Thoracic aorta (tissue), 2 donors: ENCODE measurements around the gene BDH1. TPM values are rescaled to one million over a fixed set of nuclear protein-coding genes. Genes with fewer than 3 reads are reported as not detected.

Source experiments
- ATAC-seq: fragments of 150-250 bp; one replicate; pipeline ENCODE4 v1.8.0; 2017; ENCODE audit warnings: low read depth; ENCODE audit not compliant: insufficient number of reproducible peaks, low FRiP score
- DNase-seq: peaks from one replicate; pipeline ENCODE4 v3.0.0-alpha.2; 2020; ENCODE audit warnings: low spot score
- H3K27ac ChIP-seq, 2 donors: fragments of 200-600 bp; sonication (generic); 1 replicate in 1 of 2; 2 replicates in 1 of 2; pipeline ENCODE4 v1.5.1; 2016; ENCODE audit warnings: mild to moderate bottlenecking in 2 of 2, moderate library complexity in 2 of 2
- H3K27me3 ChIP-seq: fragments of 200-600 bp; sonication (generic); replicated peaks from 2 replicates; pipeline ENCODE4 v1.6.0; 2016; ENCODE audit warnings: mild to moderate bottlenecking; ENCODE audit not compliant: insufficient read depth
- H3K36me3 ChIP-seq: fragments of 200-600 bp; sonication (generic); one replicate; pipeline ENCODE4 v1.5.1; 2016
- H3K4me1 ChIP-seq, 2 donors: fragments of 200-600 bp; sonication (generic); 1 replicate in 1 of 2; 2 replicates in 1 of 2; pipeline versions ENCODE4 v1.5.1 to v1.6.0; 2016; ENCODE audit warnings: low read depth in 2 of 2, mild to moderate bottlenecking in 1 of 2; ENCODE audit not compliant: control insufficient read depth in 1 of 2
- H3K4me3 ChIP-seq: fragments of 200-600 bp; sonication (generic); 2 replicates; pipeline ENCODE4 v1.5.1; 2016; ENCODE audit warnings: mild to moderate bottlenecking
- H3K9me3 ChIP-seq: fragments of 200-600 bp; sonication (generic); 2 replicates; pipeline ENCODE4 v1.5.1; 2016
- CTCF ChIP-seq: fragments of 200-600 bp; sonication (generic); IDR thresholded peaks from one replicate; pipeline ENCODE4 v1.5.1; 2019; ENCODE audit warnings: antibody characterized with exemption
- total RNA-seq, 2 donors: library from RNA; depleted of rRNA; stranded (reverse); fragments of >200 nt; gene quantifications; one replicate each; pipeline versions ENCODE4 v1.1.0 to v1.2.3, GENCODE V29; 2016

BDH1 gene
- total RNA-seq, 2 donors from 2014 or later = 5.3 to 15.4 TPM

- DNase-seq = no peak
- peaks cover 6 to 25% of the 10 kb centered on the region in 2 donors for H3K4me1 ChIP-seq
- ATAC-seq = no peak
Observed at GRCh38 chr3:197499427-197499826, 56.3 kb downstream of the BDH1 start.

GRCh38 chr3:197498499-197499241, 57.1 kb downstream of the BDH1 start:
- ATAC-seq = no peak
- H3K27me3 ChIP-seq = no peaks in the 10 kb centered on the region
- no peak for DNase-seq

More at GRCh38 chr3:197499427-197499826, 56.3 kb downstream of the BDH1 start:
- H3K27me3 ChIP-seq = no peaks in the 10 kb centered on the region
- no peak overlapping the region for H3K4me3 ChIP-seq
- H3K36me3 ChIP-seq = no peaks in the 10 kb centered on the region
- no peaks in the 10 kb centered on the region for H3K9me3 ChIP-seq
- TF ChIP-seq CTCF = no peak
- no peak overlapping the region for H3K27ac ChIP-seq

GRCh38 chr3:197496746-197497125, 59.0 kb downstream of the BDH1 start:
- Histone ChIP-seq H3K27me3 (no peaks in the 10 kb centered on the region), H3K36me3 (no peaks in the 10 kb centered on the region), H3K9me3 (no peaks in the 10 kb centered on the region), H3K4me3 (no peak overlapping the region), H3K27ac (no peak overlapping the region), H3K4me1 (peaks cover 6 to 26% of the 10 kb centered on the region in 2 donors)
- no peak for ATAC-seq
- DNase-seq = no peak
- no peak for TF ChIP-seq CTCF

More at GRCh38 chr3:197498499-197499241, 57.1 kb downstream of the BDH1 start:
- no peak for TF ChIP-seq CTCF
- H3K9me3 ChIP-seq = no peaks in the 10 kb centered on the region
- H3K4me1 ChIP-seq = peaks cover 6 to 26% of the 10 kb centered on the region in 2 donors
- H3K4me3 ChIP-seq = no peak overlapping the region
- no peaks in the 10 kb centered on the region for H3K36me3 ChIP-seq
- H3K27ac ChIP-seq = no peak overlapping the region

- DNase-seq (no peak), ATAC-seq (peak; percentile 54)
- no peaks in the 10 kb centered on the region for H3K9me3 ChIP-seq
- H3K4me3 ChIP-seq = no peak overlapping the region
- H3K36me3 ChIP-seq = no peaks in the 10 kb centered on the region
- H3K4me1 ChIP-seq = peaks cover 6 to 26% of the 10 kb centered on the region in 2 donors
- no peaks in the 10 kb centered on the region for H3K27me3 ChIP-seq
- no peak for TF ChIP-seq CTCF
- H3K27ac ChIP-seq = peak overlapping the region in 1 of 2 donors; percentile 45
Observed at GRCh38 chr3:197495999-197496745, 59.6 kb downstream of the BDH1 start.

GRCh38 chr3:197495499-197495898, 60.3 kb downstream of the BDH1 start:
- Histone ChIP-seq H3K27me3 (no peaks in the 10 kb centered on the region), H3K4me1 (peaks cover 6 to 27% of the 10 kb centered on the region in 2 donors), H3K27ac (peak overlapping the region in 1 of 2 donors; percentile 45), H3K9me3 (no peaks in the 10 kb centered on the region), H3K36me3 (no peaks in the 10 kb centered on the region), H3K4me3 (no peak overlapping the region)
- DNase-seq = no peak
- no peak for ATAC-seq
- no peak for TF ChIP-seq CTCF
